ENCODE data around the gene SYT12. TPM values are rescaled to one million over a fixed set of nuclear protein-coding genes. Genes with fewer than 3 reads are reported as not detected.

SYT12 gene
- total and polyA plus RNA-seq, 2 of the 8 experiments (the other 6 are each of a cell fraction or from before 2014, with no cell fraction given) = 1.4 to 3.3 TPM

- H3K27me3 ChIP-seq (replicated peaks in 1 of 4; ENCODE audit: control insufficient read depth in 3 of 4, extremely low read depth in 1 of 4, insufficient read depth in 3 of 4, low read length in 3 of 4) = no peaks in the 10 kb centered on the region
- peak overlapping the region; percentile 16 for H4K5ac ChIP-seq (ENCODE audit: insufficient read length, low read depth, low read length)
- no peak overlapping the region; a peak in 1 of 7 replicates for H3K9ac ChIP-seq (replicated peaks in 1 of 4; ENCODE audit: extremely low read depth in 1 of 4, low read depth in 3 of 4, low read length in 3 of 4)
- H3K79me2 ChIP-seq (ENCODE audit: control insufficient read depth in 1 of 2, insufficient read depth in 2 of 2, low read length in 2 of 2) = no peaks in the 10 kb centered on the region
- H3K23ac ChIP-seq (ENCODE audit: insufficient read length) = no peak overlapping the region
- DNase-seq (ENCODE audit: low read depth in 1 of 2, low spot score in 2 of 2) (peak in 1 of 2 experiments; percentile 80), FAIRE-seq (peak; percentile 68)
- H3K18ac ChIP-seq (ENCODE audit: extremely low read depth, low read length) = peak overlapping the region; percentile 76
- no peaks in the 10 kb centered on the region for H3K36me3 ChIP-seq (ENCODE audit: control insufficient read depth in 2 of 4, insufficient read depth in 4 of 4, low read length in 3 of 4)
- H3K56ac ChIP-seq (replicated peaks; ENCODE audit: insufficient read length, low read depth, low read length) = no peak overlapping the region
- H2BK12ac ChIP-seq (ENCODE audit: low read depth, low read length) = peak overlapping the region; percentile 51; the same call in 1 of the 2 replicates
- peak overlapping the region; percentile 25 for H4K91ac ChIP-seq (replicated peaks; ENCODE audit: insufficient read length, low read length)
- H2BK5ac ChIP-seq (ENCODE audit: low read depth, low read length) = peak overlapping the region; percentile 73
- H3K23me2 ChIP-seq (ENCODE audit: low read depth, low read length) = peaks cover 3% of the 10 kb centered on the region; the same call in 1 of the 2 replicates
- no peaks in the 10 kb centered on the region for H3K9me3 ChIP-seq (ENCODE audit: insufficient read depth in 2 of 2, low read depth in 1 of 2, low read length in 1 of 2)
- H4K8ac ChIP-seq (ENCODE audit: extremely low read depth, insufficient read depth, low read length) = peak overlapping the region; percentile 93; the same call in 1 of the 2 replicates
- H3K79me1 ChIP-seq (ENCODE audit: low read depth, low read length) = no peaks in the 10 kb centered on the region
- H2AK5ac ChIP-seq (ENCODE audit: low read depth, low read length) = 0 out of 2 replicates have a peak overlapping the region, but pooled peaks have one; percentile 17
- H2BK120ac ChIP-seq (replicated peaks; ENCODE audit: low read depth, low read length) = no peak overlapping the region
- H2BK20ac ChIP-seq (ENCODE audit: low read length) = no peak overlapping the region
- peak overlapping the region; percentile 86 for H2AFZ ChIP-seq (ENCODE audit: low read length)
- H3K4me3 ChIP-seq (ENCODE audit: extremely low read depth in 1 of 4, insufficient read depth in 2 of 4, low read depth in 3 of 4, low read length in 4 of 4) = no peak overlapping the region
- peaks cover 7 to 17% (median 12%) of the 10 kb centered on the region in 4 experiments for H3K4me1 ChIP-seq (replicated peaks in 1 of 4; ENCODE audit: control insufficient read depth in 3 of 4, insufficient read depth in 4 of 4, low read length in 3 of 4)
- POLR2A ChIA-PET (ENCODE audit: partially characterized antibody) = interaction anchor here (1.3 to 1.9 kb wide), 3 partner anchors 9 to 17 kb away, joined by 4 to 5 read pairs (median 4); no protein-coding TSS in a partner anchor
- H3K4me2 ChIP-seq (ENCODE audit: insufficient read depth in 1 of 2, low read depth in 2 of 2, low read length in 2 of 2) = peak overlapping the region; percentile 15 to 70; a peak in 3 of 4 replicates
- H3K4ac ChIP-seq (replicated peaks; ENCODE audit: insufficient read length, low read depth, low read length) = peak overlapping the region; percentile 34
- H2BK15ac ChIP-seq (ENCODE audit: low read length) = 0 out of 2 replicates have a peak overlapping the region, but pooled peaks have one; percentile 36
- no peak overlapping the region for H3K27ac ChIP-seq (ENCODE audit: low read depth, low read length)
- CTCF ChIA-PET (ENCODE audit: partially characterized antibody) = interaction anchor here (0.7 to 2.3 kb wide), 6 partner anchors 9 to 154 kb away, joined by 3 to 10 read pairs (median 4); no protein-coding TSS in a partner anchor
- no peaks in the 10 kb centered on the region for H4K20me1 ChIP-seq (replicated peaks in 1 of 2; ENCODE audit: control insufficient read depth in 1 of 2, insufficient read depth in 2 of 2, low read length in 2 of 2)
- WGBS, 2 experiments (ENCODE audit: extremely low coverage in 1 of 2, insufficient coverage in 1 of 2, insufficient read length in 1 of 2, insufficient replicate concordance in 2 of 2, low coverage in 1 of 2, low lambda C conversion rate in 2 of 2, missing lambda C conversion rate in 1 of 2) = 89% methylated on average over 13 of the region's 14 CpGs; no CpG with 5 or more reads in 1 of the 2 experiments
- no peak overlapping the region for H3K14ac ChIP-seq (ENCODE audit: insufficient read length)
- TF ChIP-seq TAF7 (optimal IDR thresholded peaks at IDR 0.05; ENCODE audit: borderline replicate concordance, low read depth, low read length) = no peak
- TF ChIP-seq BACH1 (IDR thresholded peaks at IDR 0.05; ENCODE audit: low read length) = no peak
- TF ChIP-seq TCF12 (IDR thresholded peaks at IDR 0.05; ENCODE audit: low read depth, low read length) = no peak
- TF ChIP-seq RFX5 (IDR thresholded peaks at IDR 0.05; ENCODE audit: borderline replicate concordance, low read depth, low read length) = no peak
- no peak for TF ChIP-seq HDAC2 (IDR thresholded peaks at IDR 0.05; ENCODE audit: borderline replicate concordance in 1 of 2, low read depth in 2 of 2, low read length in 2 of 2)
- no peak for TF ChIP-seq NANOG (IDR thresholded peaks at IDR 0.05; ENCODE audit: insufficient read depth, low read depth, low read length, poor library complexity, severe bottlenecking)
- TF ChIP-seq SUZ12 (IDR thresholded peaks at IDR 0.05; ENCODE audit: low read length) = no peak
- TF ChIP-seq ASH2L (IDR thresholded peaks at IDR 0.05; ENCODE audit: low read length) = no peak
- no peak for TF ChIP-seq POLR2AphosphoS5 (IDR thresholded peaks at IDR 0.05; ENCODE audit: low read depth, low read length)
- TF ChIP-seq RXRA (IDR thresholded peaks at IDR 0.05; ENCODE audit: insufficient read depth, low read depth, low read length) = no peak
- peak in 1 of 2 experiments; percentile 42; a peak in 1 of 3 replicates for TF ChIP-seq POLR2A (IDR thresholded peaks at IDR 0.05; ENCODE audit: control extremely low read depth in 1 of 2, low read depth in 2 of 2, low read length in 2 of 2)
- peak; percentile 94 for TF ChIP-seq YY1 (IDR thresholded peaks at IDR 0.05; ENCODE audit: low read depth, low read length)
Observed at GRCh38 chr11:67006029-67006884, 16.7 kb upstream of the SYT12 start.
